Measurements from ENCODE around the gene SLC7A4.

GRCh38 chr22:21074102-21074715 lies 41.8 kb upstream of the SLC7A4 start:
- TF ChIP-seq CTCF (IDR thresholded peaks at IDR 0.05; ENCODE audit: insufficient read depth, low read depth, low read length): no peak
- no peak for TF ChIP-seq EZH2 (IDR thresholded peaks at IDR 0.05; ENCODE audit: insufficient read depth, low read length)

All from astrocyte (in vitro differentiated cells and primary cell).